Brain microvascular endothelial cell (primary cell): ENCODE data around the gene SFXN5.

ENCODE experiments used
- DNase-seq: peaks from one replicate; pipeline ENCODE4 v3.0.0-alpha.2; 2020
- H3K27ac ChIP-seq: fragments of 250-450 bp; sonication (Bioruptor Pico); 2 replicates; pipeline ENCODE4 v1.5.1; 2020; ENCODE audit warnings: mild to moderate bottlenecking, moderate library complexity
- H3K27me3 ChIP-seq: fragments of 250-450 bp; sonication (Bioruptor Pico); replicated peaks from 2 replicates; pipeline ENCODE4 v1.5.1; 2020; ENCODE audit warnings: mild to moderate bottlenecking
- H3K36me3 ChIP-seq: fragments of 250-450 bp; sonication (Bioruptor Pico); replicated peaks from 2 replicates; pipeline ENCODE4 v1.5.1; 2020; ENCODE audit warnings: mild to moderate bottlenecking
- H3K4me3 ChIP-seq: 2 replicates; pipeline ENCODE4 v1.5.1; 2011; ENCODE audit warnings: low read depth, mild to moderate bottlenecking, control low read depth, low read length, moderate library complexity
- CTCF ChIP-seq: IDR thresholded peaks from 2 replicates; pipeline ENCODE4 v1.5.1; 2011; ENCODE audit warnings: low read depth, mild to moderate bottlenecking, moderate library complexity, low read length, control low read depth, inconsistent platforms; ENCODE audit errors: missing control alignments
- in situ Hi-C: cut with HindIII; loops from 2 replicates; pipeline ENCODE4 v1.10.0; 2017; ENCODE audit warnings: low sequenced_read_pairs, low pct_ligation_motif_present

Gene SFXN5

DNA sequence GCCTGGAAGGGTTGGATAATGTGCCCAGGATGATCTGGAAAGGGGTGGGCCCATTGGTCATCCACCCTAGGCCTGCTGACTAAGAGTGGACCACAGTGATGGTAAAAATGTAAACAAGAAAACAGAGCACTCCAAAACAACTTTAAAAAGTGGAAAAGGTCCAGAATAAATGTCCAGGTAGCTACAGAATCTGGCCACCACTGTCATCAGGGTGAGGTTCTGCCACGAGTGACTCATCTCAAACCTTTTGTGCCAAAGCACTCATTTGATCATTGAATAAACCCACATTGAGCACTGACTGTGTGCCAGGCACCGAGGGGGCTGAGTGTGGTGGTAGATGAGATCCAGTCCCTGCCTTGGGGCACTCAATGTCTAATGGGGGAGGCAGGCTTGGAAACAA, 89.3 kb downstream of the SFXN5 start:
- no peaks in the 10 kb centered on the region for H3K27me3 ChIP-seq
- H3K36me3 ChIP-seq: no peaks in the 10 kb centered on the region
- no peak for TF ChIP-seq CTCF
- no peak for DNase-seq
- in situ Hi-C loops: no loop called here
- no peak overlapping the region for H3K4me3 ChIP-seq
- no peak overlapping the region for H3K27ac ChIP-seq

GRCh38 chr2:72981536-72981935, 90.0 kb downstream of the SFXN5 start:
- H3K36me3 ChIP-seq: no peaks in the 10 kb centered on the region
- no peak overlapping the region for H3K4me3 ChIP-seq
- no peaks in the 10 kb centered on the region for H3K27me3 ChIP-seq
- H3K27ac ChIP-seq: no peak overlapping the region
- no peak for TF ChIP-seq CTCF
- DNase-seq: no peak
- in situ Hi-C loops: no loop called here

GRCh38 chr2:72980535-72981217, 90.8 kb downstream of the SFXN5 start:
- Histone ChIP-seq H3K27ac (no peak overlapping the region), H3K36me3 (no peaks in the 10 kb centered on the region), H3K27me3 (no peaks in the 10 kb centered on the region), H3K4me3 (no peak overlapping the region)
- no peak for TF ChIP-seq CTCF
- DNase-seq: peak; percentile 2
- in situ Hi-C loops: no loop called here

DNA sequence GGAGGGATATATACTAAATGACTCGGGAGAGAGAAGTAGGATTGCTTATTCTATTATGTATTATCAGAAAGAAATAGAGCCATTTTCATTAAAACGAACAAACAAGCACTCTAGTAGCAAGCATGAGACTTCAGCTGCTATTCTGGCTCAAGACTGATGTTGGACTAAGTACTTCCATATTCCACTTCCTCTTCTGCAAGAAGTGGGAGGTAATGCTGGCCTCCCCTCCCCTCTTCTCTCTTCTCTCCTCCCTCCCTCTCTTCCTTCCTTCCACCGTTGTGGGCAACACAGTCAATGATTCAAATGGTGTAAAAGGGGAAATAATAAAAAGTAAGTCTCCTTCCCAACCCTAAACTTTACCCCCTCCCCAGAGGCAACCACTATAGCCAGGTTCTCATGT, 91.6 kb downstream of the SFXN5 start:
- H3K27ac ChIP-seq: no peak overlapping the region
- no peak for TF ChIP-seq CTCF
- H3K27me3 ChIP-seq: no peaks in the 10 kb centered on the region
- DNase-seq: no peak
- no peaks in the 10 kb centered on the region for H3K36me3 ChIP-seq
- H3K4me3 ChIP-seq: no peak overlapping the region
- in situ Hi-C loops: no loop called here

GRCh38 chr2:72975017-72975416, 96.5 kb downstream of the SFXN5 start:
- H3K27ac ChIP-seq: no peak overlapping the region
- no peaks in the 10 kb centered on the region for H3K27me3 ChIP-seq
- no peak for TF ChIP-seq CTCF
- no peaks in the 10 kb centered on the region for H3K36me3 ChIP-seq
- no peak for DNase-seq
- no peak overlapping the region for H3K4me3 ChIP-seq
- in situ Hi-C loops: no loop called here

DNA sequence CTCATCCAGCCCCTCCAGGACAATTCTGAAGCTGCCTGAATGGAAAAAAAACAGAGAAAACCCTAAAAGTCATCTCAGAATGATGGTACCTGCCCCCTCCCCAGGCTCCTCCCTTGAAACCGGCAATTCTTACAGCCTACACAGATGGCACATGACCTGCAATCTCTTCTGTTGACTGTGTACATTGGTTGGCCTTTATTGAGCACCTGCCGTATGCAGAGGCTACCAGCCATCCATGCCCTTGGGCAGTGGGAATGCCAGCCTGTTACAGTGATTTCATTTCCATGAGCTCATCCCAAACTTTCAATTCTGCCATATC, 97.1 kb downstream of the SFXN5 start:
- no peaks in the 10 kb centered on the region for H3K36me3 ChIP-seq
- H3K27ac ChIP-seq: no peak overlapping the region
- DNase-seq: no peak
- in situ Hi-C loops: no loop called here
- H3K4me3 ChIP-seq: no peak overlapping the region
- no peaks in the 10 kb centered on the region for H3K27me3 ChIP-seq
- no peak for TF ChIP-seq CTCF
